GM21423 (cell line): ENCODE measurements around the gene PRAF2.

Experiments
- ATAC-seq: cut with Tn5 transposase; IDR thresholded peaks from one replicate; pipeline ENCODE4 v1.9.1; 2021; ENCODE audit warnings: mild to moderate bottlenecking, moderate library complexity; ENCODE audit not compliant: unreplicated experiment

PRAF2 gene

GRCh38 chrX:49075347-49075746 is 1.5 kb upstream of the PRAF2 start:
- no peak for ATAC-seq

GRCh38 chrX:49072712-49073095 is 1.1 kb downstream of the PRAF2 start:
- ATAC-seq, result no peak

GRCh38 chrX:49071877-49072711 is 1.7 kb downstream of the PRAF2 start:
- no peak for ATAC-seq

GRCh38 chrX:49070988-49071387 is 2.8 kb downstream of the PRAF2 start:
- ATAC-seq, result no peak

GRCh38 chrX:49069038-49069437 is 4.8 kb downstream of the PRAF2 start:
- ATAC-seq, result no peak

- no peak for ATAC-seq
Measured at GRCh38 chrX:49067285-49068120, 6.3 kb downstream of the PRAF2 start.

GRCh38 chrX:49066690-49067089 is 7.1 kb downstream of the PRAF2 start:
- ATAC-seq, result no peak

- no peak for ATAC-seq
Measured at GRCh38 chrX:49066278-49066677, 7.5 kb downstream of the PRAF2 start.

- no peak for ATAC-seq
Measured at GRCh38 chrX:49064735-49065134, 9.1 kb downstream of the PRAF2 start.

GRCh38 chrX:49064303-49064702 is 9.5 kb downstream of the PRAF2 start:
- no peak for ATAC-seq

- no peak for ATAC-seq
Measured at GRCh38 chrX:49063715-49064114, 10.1 kb downstream of the PRAF2 start.

- ATAC-seq, result no peak
Measured at GRCh38 chrX:49061916-49062315, 11.9 kb downstream of the PRAF2 start.

- no peak for ATAC-seq
Measured at GRCh38 chrX:49061490-49061889, 12.3 kb downstream of the PRAF2 start.

GRCh38 chrX:49060914-49061313 is 12.9 kb downstream of the PRAF2 start:
- no peak for ATAC-seq

- ATAC-seq, result no peak
Measured at GRCh38 chrX:49059681-49060085, 14.1 kb downstream of the PRAF2 start.

GRCh38 chrX:49059201-49059600 is 14.6 kb downstream of the PRAF2 start:
- no peak for ATAC-seq

- no peak for ATAC-seq
Measured at GRCh38 chrX:49058794-49059193, 15.0 kb downstream of the PRAF2 start, which contains the start of gene CCDC120. Gene CCDC120, plus strand, starts transcription at chrX:49058999. Its CDS starts 3,043 bp downstream, at chrX:49062042.

GRCh38 chrX:49054073-49054762 is 19.6 kb downstream of the PRAF2 start:
- no peak for ATAC-seq

GRCh38 chrX:49053223-49054072 is 20.4 kb downstream of the PRAF2 start:
- ATAC-seq, result no peak

- no peak for ATAC-seq
Measured at GRCh38 chrX:49043987-49044281, 29.9 kb downstream of the PRAF2 start.
